HEK293 (cell line): ENCODE data around the gene METTL26.

Experiments
- CTCF ChIP-seq: fragments of 450-650 bp; formaldehyde crosslinking; IDR thresholded peaks from 2 replicates; pipeline ENCODE4 v1.5.1; 2016; ENCODE audit warnings: missing biosample characterization, missing genetic modification characterization
- KLF17 ChIP-seq: fragments of 450-650 bp; formaldehyde crosslinking; IDR thresholded peaks from 2 replicates; pipeline ENCODE4 v1.5.1; 2016; ENCODE audit warnings: missing biosample characterization, missing genetic modification characterization
- KLF9 ChIP-seq: fragments of 450-650 bp; formaldehyde crosslinking; IDR thresholded peaks from 2 replicates; pipeline ENCODE4 v1.5.1; 2016; ENCODE audit warnings: missing biosample characterization, missing genetic modification characterization, low read depth
- PBX3 ChIP-seq: sonication (generic); formaldehyde crosslinking; IDR thresholded peaks from 2 replicates; pipeline ENCODE4 v1.8.1; 2022; ENCODE audit warnings: mild to moderate bottlenecking, moderate library complexity, missing genetic modification reagents
- PRDM10 ChIP-seq: fragments of 450-650 bp; formaldehyde crosslinking; IDR thresholded peaks from 2 replicates; pipeline ENCODE4 v1.5.1; 2016; ENCODE audit warnings: missing biosample characterization, missing genetic modification characterization
- SP7 ChIP-seq: fragments of 450-650 bp; formaldehyde crosslinking; IDR thresholded peaks from 2 replicates; pipeline ENCODE4 v1.5.1; 2016; ENCODE audit warnings: missing biosample characterization, missing genetic modification characterization
- YY1 ChIP-seq: fragments of 450-650 bp; formaldehyde crosslinking; IDR thresholded peaks from 2 replicates; pipeline ENCODE4 v1.5.1; 2018; ENCODE audit warnings: missing biosample characterization, missing genetic modification characterization
- ZBTB10 ChIP-seq: fragments of 450-650 bp; formaldehyde crosslinking; IDR thresholded peaks from 2 replicates; pipeline ENCODE4 v1.5.1; 2016; ENCODE audit warnings: missing biosample characterization, missing genetic modification characterization
- ZBTB21 ChIP-seq: fragments of 450-650 bp; formaldehyde crosslinking; IDR thresholded peaks from 2 replicates; pipeline ENCODE4 v1.5.1; 2017; ENCODE audit warnings: missing biosample characterization, missing genetic modification characterization
- ZBTB49 ChIP-seq: fragments of 450-650 bp; formaldehyde crosslinking; IDR thresholded peaks from 2 replicates; pipeline ENCODE4 v1.5.1; 2016; ENCODE audit warnings: missing biosample characterization, missing genetic modification characterization, low read depth
- ZBTB8A ChIP-seq: fragments of 450-650 bp; formaldehyde crosslinking; IDR thresholded peaks from 2 replicates; pipeline ENCODE4 v1.5.1; 2016; ENCODE audit warnings: missing biosample characterization, missing genetic modification characterization
- ZFP3 ChIP-seq: fragments of 450-650 bp; formaldehyde crosslinking; IDR thresholded peaks from 2 replicates; pipeline ENCODE4 v1.5.1; 2016; ENCODE audit warnings: low read depth, missing biosample characterization, missing genetic modification characterization
- ZNF174 ChIP-seq: fragments of 450-650 bp; formaldehyde crosslinking; IDR thresholded peaks from 2 replicates; pipeline ENCODE4 v1.5.0; 2017; ENCODE audit warnings: missing biosample characterization, mild to moderate bottlenecking, missing genetic modification characterization
- ZNF248 ChIP-seq: fragments of 450-650 bp; formaldehyde crosslinking; IDR thresholded peaks from 2 replicates; pipeline ENCODE4 v1.5.1; 2017; ENCODE audit warnings: missing biosample characterization, missing genetic modification characterization
- ZNF350 ChIP-seq: fragments of 450-650 bp; formaldehyde crosslinking; IDR thresholded peaks from 2 replicates; pipeline ENCODE4 v1.5.0; 2017; ENCODE audit warnings: missing biosample characterization, mild to moderate bottlenecking, missing genetic modification characterization
- ZNF398 ChIP-seq: fragments of 450-650 bp; formaldehyde crosslinking; IDR thresholded peaks from 2 replicates; pipeline ENCODE4 v1.5.1; 2017; ENCODE audit warnings: missing biosample characterization, missing genetic modification characterization
- ZNF404 ChIP-seq: fragments of 450-650 bp; formaldehyde crosslinking; IDR thresholded peaks from 2 replicates; pipeline ENCODE4 v1.5.1; 2017; ENCODE audit warnings: missing biosample characterization, missing genetic modification characterization
- ZNF473 ChIP-seq: fragments of 450-650 bp; formaldehyde crosslinking; IDR thresholded peaks from 2 replicates; pipeline ENCODE4 v1.5.1; 2017; ENCODE audit warnings: missing biosample characterization, missing genetic modification characterization
- ZNF501 ChIP-seq: fragments of 450-650 bp; formaldehyde crosslinking; IDR thresholded peaks from 2 replicates; pipeline ENCODE4 v1.5.1; 2016; ENCODE audit warnings: missing biosample characterization, missing genetic modification characterization
- ZNF561 ChIP-seq: fragments of 450-650 bp; IDR thresholded peaks from 2 replicates; pipeline ENCODE4 v1.5.1; 2018; ENCODE audit warnings: missing biosample characterization, missing genetic modification characterization, borderline replicate concordance
- ZSCAN4 ChIP-seq: fragments of 450-650 bp; formaldehyde crosslinking; IDR thresholded peaks from 2 replicates; pipeline ENCODE4 v1.5.1; 2017; ENCODE audit warnings: missing biosample characterization, missing genetic modification characterization
- ZXDB ChIP-seq: fragments of 450-650 bp; formaldehyde crosslinking; IDR thresholded peaks from 2 replicates; pipeline ENCODE4 v1.5.1; 2016; ENCODE audit warnings: missing biosample characterization, missing genetic modification characterization

Gene METTL26

GRCh38 chr16:637081-638018 lies 1.2 kb upstream of the METTL26 start (continued):
- TF ChIP-seq ZBTB10 = peak; percentile 63; the same call in 1 of the 2 replicates
- TF ChIP-seq ZNF248 = no peak
- 0 out of 2 replicates have a peak, but pooled peaks have one; percentile 4 for TF ChIP-seq KLF9 (tag by site-specific recombination)
- TF ChIP-seq ZBTB49 (tag by site-specific recombination) = no peak
- no peak for TF ChIP-seq ZSCAN4
- no peak for TF ChIP-seq ZNF174 (tag by site-specific recombination)
- TF ChIP-seq ZFP3 (tag by site-specific recombination) = no peak
- no peak for TF ChIP-seq ZNF404
- peak; percentile 77 for TF ChIP-seq ZNF398
- TF ChIP-seq ZNF473 (tag by site-specific recombination) = no peak
- no peak for TF ChIP-seq ZNF501 (tag by site-specific recombination)
- TF ChIP-seq PBX3 (CRISPR knock-in tag) = no peak
- 0 out of 2 replicates have a peak, but pooled peaks have one; percentile 4 for TF ChIP-seq SP7 (tag by site-specific recombination)
- TF ChIP-seq ZNF561 (tag by site-specific recombination) = no peak
- TF ChIP-seq KLF17 = no peak; the same call in 1 of the 2 replicates
- peak; percentile 95 for TF ChIP-seq ZXDB (tag by site-specific recombination)
- no peak for TF ChIP-seq ZNF350
- no peak for TF ChIP-seq YY1 (tag by site-specific recombination)
- peak; percentile 82 for TF ChIP-seq ZBTB8A (tag by site-specific recombination)
- no peak for TF ChIP-seq ZBTB21
- no peak for TF ChIP-seq PRDM10 (tag by site-specific recombination)
- TF ChIP-seq CTCF (tag by site-specific recombination) = no peak
